K562 (cell line): ENCODE results near the gene MYH7. TPM values are rescaled to one million over a fixed set of nuclear protein-coding genes. Genes with fewer than 3 reads are reported as not detected.

Experiments
- ASH1L ChIP-seq: fragments of 450-650 bp; IDR thresholded peaks from 2 replicates; pipeline ENCODE4 v1.6.1; 2018; ENCODE audit warnings: borderline replicate concordance, mild to moderate bottlenecking, low read depth; ENCODE audit not compliant: partially characterized antibody
- BRF2 ChIP-seq: IDR thresholded peaks from 3 replicates; pipeline ENCODE4 v1.6.1; 2011; ENCODE audit warnings: borderline replicate concordance, mild to moderate bottlenecking; ENCODE audit not compliant: insufficient read length, insufficient read depth
- CBX8 ChIP-seq: fragments of 200-600 bp; sonication (generic); IDR thresholded peaks from 2 replicates; pipeline ENCODE4 v1.6.1; 2012; ENCODE audit warnings: borderline replicate concordance, mixed run types, low read depth, mild to moderate bottlenecking, moderate library complexity, mixed read lengths, low read length, control low read depth, inconsistent platforms; ENCODE audit not compliant: poor library complexity, severe bottlenecking; ENCODE audit errors: extremely low read depth
- CXXC5 ChIP-seq: fragments of 250-450 bp; sonication (Bioruptor Pico); IDR thresholded peaks from 2 replicates; pipeline ENCODE4 v1.8.0; 2022; ENCODE audit warnings: inconsistent platforms, mild to moderate bottlenecking, moderate library complexity
- E4F1 ChIP-seq: fragments of 250-450 bp; sonication (Bioruptor Pico); IDR thresholded peaks from 2 replicates; pipeline ENCODE4 v1.5.0; 2021; ENCODE audit warnings: mild to moderate bottlenecking, borderline replicate concordance
- ELF2 ChIP-seq: fragments of 250-450 bp; sonication (Bioruptor Pico); IDR thresholded peaks from 2 replicates; pipeline ENCODE4 v1.5.0; 2021; ENCODE audit warnings: mild to moderate bottlenecking
- FOXP1 ChIP-seq: sonication (generic); formaldehyde crosslinking; IDR thresholded peaks from 2 replicates; pipeline ENCODE4 v1.8.0; 2022; ENCODE audit warnings: mild to moderate bottlenecking, missing genetic modification reagents
- GTF2A2 ChIP-seq: IDR thresholded peaks from 2 replicates; pipeline ENCODE4 v1.6.1; 2016; ENCODE audit warnings: mild to moderate bottlenecking, missing genetic modification characterization, missing compliant biosample characterization
- GTF2F1 ChIP-seq: IDR thresholded peaks from 2 replicates; pipeline ENCODE4 v1.6.1; 2011; ENCODE audit warnings: low read depth, low read length, improper control_type of control experiment
- HMGN3 ChIP-seq: IDR thresholded peaks from 2 replicates; pipeline ENCODE4 v1.6.1; 2011; ENCODE audit warnings: borderline replicate concordance, low read depth, mild to moderate bottlenecking, mixed read lengths, low read length; ENCODE audit not compliant: insufficient read length; ENCODE audit errors: extremely low read depth
- KDM4B ChIP-seq, 2 experiments: fragments of 450-650 bp in 1 of 2; sonication (generic) in 1 of 2; IDR thresholded peaks; 2 replicates each; pipeline ENCODE4 v1.6.1; 2016 to 2017; ENCODE audit warnings: borderline replicate concordance in 2 of 2, antibody characterized with exemption in 1 of 2, low read depth in 1 of 2, mild to moderate bottlenecking in 1 of 2
- MBD1 ChIP-seq: fragments of 250-450 bp; sonication (Bioruptor Pico); IDR thresholded peaks from 2 replicates; pipeline ENCODE4 v1.8.0; 2022; ENCODE audit warnings: inconsistent platforms
- NR2C1 ChIP-seq, 2 experiments: fragments of 450-650 bp; IDR thresholded peaks; 2 replicates each; pipeline ENCODE4 v1.6.1; 2017; ENCODE audit warnings: mild to moderate bottlenecking in 2 of 2, antibody characterized with exemption in 1 of 2, inconsistent platforms in 1 of 2, missing compliant biosample characterization in 1 of 2, missing genetic modification characterization in 1 of 2
- POLR2B ChIP-seq: fragments of 450-650 bp; IDR thresholded peaks from 2 replicates; pipeline ENCODE4 v1.6.1; 2018; ENCODE audit warnings: low read depth; ENCODE audit not compliant: partially characterized antibody
- PPARD ChIP-seq: fragments of 250-450 bp; sonication (Bioruptor Pico); IDR thresholded peaks from 2 replicates; pipeline ENCODE4 v1.8.0; 2022; ENCODE audit warnings: inconsistent platforms, mild to moderate bottlenecking, moderate library complexity
- SIX5 ChIP-seq, 2 experiments: IDR thresholded peaks; 2 replicates each; pipeline ENCODE4 v1.6.1; 2011; ENCODE audit warnings: low read length in 2 of 2, borderline replicate concordance in 1 of 2, low read depth in 1 of 2, mild to moderate bottlenecking in 1 of 2, moderate library complexity in 1 of 2; ENCODE audit not compliant: insufficient read depth in 1 of 2
- SMARCB1 ChIP-seq: IDR thresholded peaks from 2 replicates; pipeline ENCODE4 v1.6.1; 2011; ENCODE audit warnings: improper control_type of control experiment, low read depth; ENCODE audit not compliant: insufficient read length
- SNIP1 ChIP-seq: fragments of 450-650 bp; IDR thresholded peaks from 2 replicates; pipeline ENCODE4 v1.7.1; 2017; ENCODE audit warnings: low read depth, mild to moderate bottlenecking
- TCFL5 ChIP-seq: fragments of 250-450 bp; sonication (Bioruptor Pico); conservative IDR thresholded peaks from 2 replicates; pipeline ENCODE4 v1.6.1; 2021; ENCODE audit warnings: mild to moderate bottlenecking, moderate library complexity, matching md5 sums
- TEAD1 ChIP-seq, 2 experiments: fragments of 450-650 bp in 1 of 2; sonication (generic) in 1 of 2; formaldehyde crosslinking; IDR thresholded peaks; 2 replicates each; pipeline versions ENCODE4 v1.4.0 to v1.8.0; 2020 to 2022; ENCODE audit warnings: mild to moderate bottlenecking in 2 of 2, missing genetic modification reagents in 1 of 2
- ZNF77 ChIP-seq: fragments of 250-450 bp; sonication (Bioruptor Pico); IDR thresholded peaks from 2 replicates; pipeline ENCODE4 v1.5.0; 2020
- ZNF785 ChIP-seq: fragments of 250-450 bp; sonication (Bioruptor Pico); IDR thresholded peaks from 2 replicates; pipeline ENCODE4 v1.4.0; 2020; ENCODE audit warnings: mild to moderate bottlenecking
- polyA plus RNA-seq, 8 experiments: library from polyadenylated mRNA; depleted of rRNA in 4 of 8; stranded (reverse) in 5 of 8; unstranded in 3 of 8; fragments of >200 nt; fragmentation: Nextera tagmentation in 2 of 8; fragmentation: Illumina TruSeq in 1 of 8; extraction: Ambion mirVana in 2 of 8; extraction: Trizol in 1 of 8; gene quantifications; 2 replicates each; pipeline versions ENCODE4 v1.2.1 to v1.2.3, GENCODE V29; 2011 to 2014; ENCODE audit warnings: inconsistent platforms in 1 of 8, missing spikeins in 1 of 8
- total RNA-seq, 7 experiments: library from RNA; depleted of rRNA in 6 of 7; stranded (reverse); fragments of >200 nt in 6 of 7; fragmentation: Illumina TruSeq in 2 of 7; extraction: Trizol in 2 of 7; gene quantifications; 2 replicates each; pipeline versions ENCODE4 v1.2.1 to v1.2.3, GENCODE V29; 2011 to 2021; ENCODE audit warnings: low replicate concordance in 1 of 7

Gene MYH7
- total and polyA plus RNA-seq, 9 of the 15 experiments (the other 6 are each of a cell fraction or from before 2014, with no cell fraction given) = not detected

GRCh38 chr14:23469127-23469905, 33.9 kb upstream of the MYH7 start, which contains the start of gene NGDN (continued):
- TF ChIP-seq E4F1 (CRISPR knock-in tag) (no peak), HMGN3 (no peak), POLR2B (no peak), CBX8 (no peak), ELF2 (CRISPR knock-in tag) (no peak), TEAD1 (CRISPR knock-in tag; IDR thresholded peaks at IDR 0.05) (peak in 1 of 2 experiments; percentile 56; a peak in 1 of 4 replicates), MBD1 (CRISPR knock-in tag) (0 out of 2 replicates have a peak, but pooled peaks have one; percentile 60), SMARCB1 (no peak), BRF2 (no peak), TCFL5 (CRISPR knock-in tag) (no peak), ASH1L (peak; percentile 96), ZNF77 (no peak), SNIP1 (no peak), KDM4B (IDR thresholded peaks at IDR 0.05; ENCODE audit: borderline replicate concordance in 2 of 2, low read depth in 1 of 2) (no peak), SIX5 (IDR thresholded peaks at IDR 0.05; ENCODE audit: borderline replicate concordance in 1 of 2, insufficient read depth in 1 of 2, low read depth in 1 of 2, low read length in 2 of 2) (no peak; a peak in 1 of 4 replicates), PPARD (no peak), GTF2F1 (no peak), GTF2A2 (tag) (no peak), ZNF785 (CRISPR knock-in tag) (no peak), NR2C1 (IDR thresholded peaks at IDR 0.05) (no peak), NR2C1 (tag; IDR thresholded peaks at IDR 0.05) (no peak), CXXC5 (CRISPR knock-in tag) (peak; percentile 75), FOXP1 (CRISPR knock-in tag) (no peak)
